Pulmonary artery endothelial cell (primary cell): ENCODE measurements around the gene UCK2. TPM values are rescaled to one million over a fixed set of nuclear protein-coding genes. Genes with fewer than 3 reads are reported as not detected.

Experiments used
- DNase-seq: peaks from one replicate; pipeline ENCODE4 v3.0.0-alpha.2; 2011; ENCODE audit warnings: low read depth, low spot score
- total RNA-seq: library from RNA; depleted of rRNA; stranded (reverse); fragments of >200 nt; gene quantifications from 2 replicates; pipeline ENCODE4 v1.2.3, GENCODE V29; 2014

Gene UCK2
- total RNA-seq, 1 donor from 2014 or later: 138 TPM

DNA sequence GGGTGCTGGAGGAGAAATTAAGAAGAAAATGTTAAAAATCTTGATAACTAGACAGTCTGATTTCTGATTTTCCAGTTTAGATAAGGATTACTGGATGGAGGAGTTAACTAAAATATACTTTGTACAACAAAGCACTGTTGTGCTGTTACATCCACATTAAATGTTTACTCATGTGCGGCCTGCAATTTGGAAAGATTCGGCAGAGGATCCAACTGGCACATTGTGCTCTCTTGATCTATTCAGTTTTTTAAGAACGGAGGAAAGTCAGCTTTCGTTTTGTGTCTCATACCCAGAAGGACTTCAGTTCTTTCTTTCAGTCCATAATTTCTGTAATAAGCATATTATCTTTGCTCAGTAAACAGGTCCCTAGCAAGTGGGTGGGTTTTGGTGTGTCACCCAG is 52.5 kb downstream of the UCK2 start:
- no peak for DNase-seq

DNA sequence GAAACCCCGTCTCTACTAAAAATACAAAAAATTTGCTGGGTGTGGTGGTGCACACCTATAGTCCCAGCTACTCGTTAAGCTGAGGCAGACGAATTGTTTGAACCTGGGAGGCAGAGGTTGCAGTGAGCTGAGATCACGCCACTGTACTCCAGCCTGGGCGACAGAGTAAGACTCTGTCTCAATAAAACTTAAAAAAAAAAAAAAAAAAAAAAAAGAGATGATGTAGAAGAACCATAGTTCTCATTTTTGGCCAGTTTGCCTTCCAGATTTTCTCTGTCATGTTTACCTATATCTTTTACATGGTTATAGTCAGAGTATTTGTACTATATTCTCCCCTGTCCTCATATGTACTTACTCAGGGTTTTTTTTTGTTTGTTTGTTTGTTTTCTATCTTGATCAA is 53.6 kb downstream of the UCK2 start:
- no peak for DNase-seq

DNA sequence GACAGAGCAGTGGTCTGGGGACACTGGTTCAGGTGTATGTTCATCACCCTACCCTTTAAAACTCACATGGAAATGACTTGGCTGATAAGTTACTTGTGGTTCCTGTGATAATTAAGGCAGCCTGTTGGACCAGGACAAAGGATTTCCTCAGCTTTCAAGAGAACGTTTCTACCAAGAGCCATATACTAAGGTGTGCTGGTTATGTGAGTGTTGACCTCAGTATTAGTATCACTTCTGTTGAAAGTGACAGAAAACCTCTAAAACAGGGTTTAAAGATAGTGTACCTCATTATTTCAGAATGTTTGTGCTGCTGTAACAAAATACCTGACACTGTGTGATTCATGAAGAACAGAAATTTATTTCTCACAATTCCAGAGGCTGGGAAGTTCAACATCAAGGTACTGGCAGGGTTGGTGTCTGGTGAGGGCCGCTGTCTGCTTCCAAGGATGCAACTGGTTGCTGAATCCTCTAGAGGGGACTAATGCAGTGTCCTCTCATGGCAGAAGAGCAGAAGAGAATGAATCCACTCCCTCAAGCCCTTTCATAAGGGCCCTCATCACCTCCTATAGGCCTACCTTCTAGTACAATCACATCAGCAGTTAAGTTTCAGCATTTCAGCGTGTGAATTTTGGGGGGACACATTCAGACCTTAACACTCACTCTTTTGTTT is 54.9 kb downstream of the UCK2 start:
- DNase-seq: no peak

DNA sequence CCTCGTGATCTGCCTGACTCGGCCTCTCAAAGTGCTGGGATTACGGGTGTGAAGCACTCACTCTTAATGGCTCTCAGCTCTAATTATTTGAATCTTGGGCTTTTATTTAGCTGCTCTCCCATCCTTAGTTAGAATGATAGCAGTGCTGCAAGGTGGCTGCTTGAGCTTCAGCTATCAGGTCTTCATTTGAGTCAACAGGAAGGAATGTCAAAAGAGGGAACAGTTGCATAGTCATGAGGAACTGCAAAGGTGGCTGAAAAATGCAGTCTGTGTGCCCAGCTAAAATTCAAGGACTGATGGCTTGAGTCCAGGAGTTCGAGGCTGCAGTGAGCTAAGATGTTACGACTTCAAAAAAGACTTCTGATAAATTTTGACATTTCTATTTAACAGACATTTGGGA is 55.6 kb downstream of the UCK2 start:
- DNase-seq: no peak

DNA sequence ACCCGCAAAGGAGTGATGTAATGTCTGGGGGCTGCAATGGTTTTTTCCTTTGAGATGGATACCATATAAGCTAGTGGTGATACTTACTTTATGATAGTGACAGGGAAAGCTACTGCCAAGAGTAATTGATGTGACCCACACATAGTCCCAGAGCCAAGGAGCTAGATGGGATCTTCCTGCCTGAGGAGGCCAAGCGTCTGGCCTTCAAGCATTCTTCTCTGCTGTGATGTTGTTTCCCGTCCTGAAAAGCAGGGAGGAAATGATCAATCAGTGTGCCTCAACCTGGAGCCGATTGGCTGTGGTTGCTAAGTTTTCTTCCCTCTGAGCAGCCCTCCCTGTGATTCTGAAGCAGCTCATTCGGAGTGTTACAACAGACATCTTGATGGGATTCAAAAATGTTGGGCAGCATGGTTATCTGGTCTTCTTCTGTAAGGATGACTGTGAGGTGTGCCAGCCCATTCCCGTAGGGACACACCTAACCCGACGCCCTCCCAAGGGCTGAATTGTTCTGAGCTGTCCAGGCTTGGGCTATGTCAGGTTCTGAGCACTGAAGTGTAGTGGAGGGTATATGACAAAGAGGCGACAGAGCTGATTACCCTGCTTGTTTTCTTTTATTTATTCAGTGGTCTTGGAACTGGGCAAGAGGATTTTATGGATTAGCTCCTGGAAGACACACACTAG is 56.7 kb downstream of the UCK2 start:
- DNase-seq: no peak

- no peak for DNase-seq
Observed at GRCh38 chr1:165884690-165885304, 57.4 kb downstream of the UCK2 start.

GRCh38 chr1:165885305-165885694 is 57.9 kb downstream of the UCK2 start:
- no peak for DNase-seq

DNA sequence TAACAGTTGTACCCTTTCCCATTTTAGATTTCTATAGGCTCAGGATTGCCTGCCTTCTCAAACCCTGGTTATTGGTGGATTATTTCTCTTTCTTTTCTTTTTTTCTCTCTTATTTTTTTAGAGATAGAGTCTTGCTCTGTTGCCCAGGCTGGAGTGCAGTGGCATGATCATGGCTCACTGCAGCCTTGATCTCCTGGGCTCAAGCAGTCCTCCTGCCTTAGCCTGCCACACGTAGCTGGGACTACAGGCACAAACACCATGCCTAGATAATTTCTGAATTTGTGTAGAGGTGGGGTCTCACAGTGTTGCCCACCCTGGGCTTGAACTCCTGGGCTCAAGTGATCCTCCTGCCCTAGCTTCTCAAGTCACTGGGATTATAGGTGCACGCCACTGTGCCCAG is 58.8 kb downstream of the UCK2 start:
- DNase-seq: no peak

DNA sequence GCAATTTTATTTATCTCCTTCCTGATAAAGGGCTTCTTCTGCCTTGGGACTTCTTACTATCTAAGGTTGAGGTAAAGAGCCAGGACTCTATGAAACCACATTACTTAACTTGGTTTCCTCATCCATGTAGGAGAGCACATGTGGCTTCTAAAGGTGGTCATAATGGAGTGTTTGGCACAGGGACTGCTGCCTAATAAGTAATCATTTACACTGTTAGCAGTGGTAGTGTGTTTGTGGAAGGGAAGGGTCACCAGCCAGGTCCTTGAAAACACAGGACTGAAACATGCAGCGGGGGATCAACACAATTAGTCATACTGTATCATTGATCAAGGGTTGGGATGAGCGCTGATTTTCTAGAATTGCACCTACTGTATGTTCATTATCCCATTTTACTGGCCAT is 59.6 kb downstream of the UCK2 start:
- no peak for DNase-seq

DNA sequence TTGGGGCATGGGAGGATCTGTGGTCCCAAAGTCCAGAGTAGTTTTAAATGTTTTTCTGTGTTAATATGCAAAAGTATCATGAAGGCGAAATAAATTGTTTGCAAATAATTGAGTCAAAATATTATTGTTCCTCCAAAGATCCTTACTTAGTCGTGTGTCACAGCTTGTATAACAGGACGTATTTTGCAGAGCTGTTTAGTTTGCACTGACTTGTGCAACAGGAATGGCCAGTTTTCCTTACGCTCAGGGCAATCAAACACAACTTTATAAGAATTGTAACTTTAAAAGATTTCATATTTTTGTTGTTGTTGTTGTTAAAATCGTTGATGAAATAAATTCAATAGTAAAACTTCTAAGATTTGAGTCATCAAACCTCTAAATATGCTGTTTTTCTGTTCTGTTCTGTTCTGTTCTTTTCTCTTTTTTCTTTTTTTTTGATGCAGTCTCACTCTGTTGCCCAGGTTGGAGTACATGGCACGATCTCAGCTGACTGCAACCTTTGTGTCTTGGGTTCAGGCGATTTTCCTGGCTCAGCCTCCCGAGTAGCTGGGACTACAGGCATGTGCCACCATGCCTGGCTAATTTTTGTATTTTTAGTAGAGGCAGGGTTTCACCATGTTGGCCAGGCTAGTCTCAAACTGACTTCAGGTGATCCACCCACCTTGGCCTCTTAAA is 60.6 kb downstream of the UCK2 start:
- DNase-seq: no peak

DNA sequence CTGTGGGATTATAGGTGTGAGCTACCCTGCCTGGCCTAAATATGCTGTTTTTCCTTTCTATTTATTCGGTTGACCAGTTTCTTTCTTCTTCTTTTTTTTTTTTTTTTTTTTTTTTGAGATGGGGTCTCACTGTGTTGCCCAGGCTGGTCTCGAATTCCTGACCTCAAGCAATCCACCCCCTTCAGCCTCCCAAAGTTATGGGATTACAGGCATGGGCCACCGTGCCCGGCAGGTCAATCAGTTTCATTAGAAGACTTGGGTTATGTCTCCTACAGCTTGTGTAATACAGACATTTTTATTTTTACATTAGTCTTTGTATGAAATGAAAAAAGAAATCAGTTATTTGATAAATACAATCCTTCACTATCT is 61.1 kb downstream of the UCK2 start:
- DNase-seq: no peak

- DNase-seq: no peak
Observed at GRCh38 chr1:165890684-165891083, 63.3 kb downstream of the UCK2 start.

- no peak for DNase-seq
Observed at GRCh38 chr1:165891111-165891860, 63.9 kb downstream of the UCK2 start.

DNA sequence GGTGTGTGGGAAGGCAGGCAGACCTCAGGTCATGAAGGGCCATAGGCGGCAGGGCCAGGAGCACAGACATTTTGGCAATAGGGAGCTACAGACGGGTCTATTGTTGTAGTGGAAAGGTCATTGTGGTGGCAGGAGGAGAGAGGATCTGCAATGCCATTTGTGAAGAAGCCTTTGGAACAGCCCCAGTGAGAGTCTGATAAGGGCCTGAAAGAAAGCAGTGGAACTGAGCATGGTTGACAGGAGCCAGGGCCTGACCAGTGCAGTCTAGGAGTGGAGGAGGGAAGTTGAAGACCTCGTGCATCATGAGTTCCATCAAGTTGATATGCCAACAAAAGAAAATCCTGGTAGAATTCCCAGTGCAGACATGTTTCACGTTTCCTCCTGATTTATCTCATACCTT is 65.5 kb downstream of the UCK2 start:
- DNase-seq: no peak

DNA sequence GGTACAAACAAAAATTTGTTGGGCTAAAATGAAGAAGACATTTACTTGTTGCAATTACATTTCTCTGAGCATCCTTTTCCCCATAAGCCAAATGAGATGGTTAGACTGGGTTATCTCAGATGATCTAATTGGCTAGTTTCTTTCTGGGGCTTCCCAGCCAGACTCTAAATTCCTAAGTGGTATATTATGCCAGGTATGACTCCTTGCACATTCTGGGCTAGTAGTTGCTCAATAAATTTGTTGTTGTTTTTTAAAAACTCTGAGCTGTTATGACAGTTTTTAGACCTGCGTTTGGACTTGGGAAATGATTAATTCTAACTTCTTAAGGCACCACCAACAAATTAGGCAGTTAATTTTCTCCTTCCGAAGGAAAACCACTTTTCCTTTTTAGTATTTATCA is 66.1 kb downstream of the UCK2 start:
- DNase-seq: no peak

DNA sequence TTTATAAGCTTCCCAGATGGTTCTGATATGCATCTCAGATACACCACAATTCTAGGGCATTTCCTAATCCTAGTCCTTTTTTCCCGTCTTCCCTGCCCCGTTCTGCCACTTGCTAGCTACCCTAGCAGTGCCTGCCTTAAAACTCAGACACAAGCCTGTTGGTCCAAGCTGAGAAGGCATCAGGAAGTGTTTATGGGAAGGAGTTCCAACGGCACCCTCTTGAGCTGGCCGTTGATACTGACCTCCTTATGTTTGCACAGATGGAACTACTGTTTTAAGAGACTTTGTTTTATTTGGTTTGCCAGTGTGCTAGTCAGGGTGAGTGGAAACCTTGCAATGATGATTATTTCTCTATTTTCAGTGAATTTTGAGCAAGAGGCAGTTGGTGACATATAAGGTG is 67.2 kb downstream of the UCK2 start:
- DNase-seq: no peak

GRCh38 chr1:165895451-165895871 is 68.0 kb downstream of the UCK2 start:
- no peak for DNase-seq

DNA sequence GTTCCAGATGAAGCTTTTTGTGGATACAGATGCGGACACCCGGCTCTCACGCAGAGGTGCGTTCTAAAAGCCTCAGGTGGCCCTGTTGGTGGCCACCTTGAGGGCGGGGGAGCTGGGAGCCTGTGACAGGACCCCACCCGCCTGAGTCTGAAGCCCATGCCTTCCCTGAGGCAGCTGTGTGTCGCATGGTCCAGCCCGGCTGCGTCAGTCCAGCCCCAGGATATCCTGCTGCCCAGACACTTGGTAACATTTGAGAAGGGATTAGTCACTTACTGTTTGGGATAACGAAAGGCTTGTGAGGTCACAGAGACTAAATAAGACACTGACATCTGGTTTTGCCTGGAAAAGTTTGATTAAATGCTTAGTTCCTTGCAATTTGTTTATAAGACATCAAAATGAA is 68.9 kb downstream of the UCK2 start:
- DNase-seq: peak; percentile 83

DNA sequence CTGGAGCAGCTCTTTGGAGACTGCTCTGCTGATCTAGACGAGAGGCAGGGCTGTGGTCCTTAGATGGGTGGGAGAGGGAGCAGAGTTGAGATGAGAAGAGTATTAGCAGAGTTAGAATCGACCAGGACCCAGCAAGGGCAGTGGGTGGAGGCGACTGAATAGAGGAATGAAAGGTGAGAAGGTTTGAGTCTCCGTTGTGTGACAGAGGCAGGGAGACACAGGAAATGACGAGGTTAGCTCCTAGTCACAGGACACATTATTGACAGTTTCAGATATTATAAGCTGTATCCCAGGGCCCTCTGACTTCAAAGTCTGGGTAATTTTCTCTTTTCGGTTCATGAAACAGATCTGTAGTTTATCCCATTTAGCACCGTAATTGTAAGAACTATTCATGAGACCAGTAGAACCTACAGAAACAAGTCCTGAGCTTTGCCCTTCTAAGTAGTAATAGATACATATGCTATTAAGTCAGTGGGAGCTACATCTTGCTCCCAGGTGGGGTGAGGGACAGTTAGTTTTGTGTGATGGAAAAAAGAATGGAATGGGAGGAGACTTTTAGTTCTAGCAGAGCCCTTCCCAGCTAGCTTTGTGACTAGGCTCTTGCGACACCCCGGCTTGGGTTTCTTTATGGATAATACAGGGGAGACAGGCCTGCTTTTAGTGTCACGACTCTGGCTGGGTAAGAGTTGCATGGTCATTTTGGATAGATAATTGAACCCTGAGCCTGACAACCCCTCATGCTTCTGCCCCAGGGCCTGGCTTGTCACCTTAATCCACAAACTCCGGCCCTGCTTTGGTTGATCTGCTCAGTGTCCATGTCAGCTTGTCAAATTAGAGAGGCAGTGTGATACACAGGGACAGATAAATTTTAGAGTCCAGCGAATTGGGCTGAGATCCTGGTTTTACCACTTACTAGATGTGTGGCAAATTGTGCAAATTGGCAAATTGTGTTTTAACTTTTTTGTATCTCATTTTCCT is 70.2 kb downstream of the UCK2 start:
- DNase-seq: no peak

- no peak for DNase-seq
Observed at GRCh38 chr1:165898837-165899236, 71.4 kb downstream of the UCK2 start.
